Measurements from ENCODE around the gene TRMT44. TPM values are rescaled to one million over a fixed set of nuclear protein-coding genes. Genes with fewer than 3 reads are reported as not detected.

TRMT44 gene
- total RNA-seq, 1 donor from 2014 or later, result 24.2 TPM

- peaks cover 22% of the 10 kb centered on the region for H3K36me3 ChIP-seq
- intact Hi-C loops (cut with DNase I), result no loop called here
- H3K4me3 ChIP-seq, result no peak overlapping the region
- H3K4me1 ChIP-seq, result peaks cover 8% of the 10 kb centered on the region
- ATAC-seq, result no peak
- TF ChIP-seq, protein P1, sequence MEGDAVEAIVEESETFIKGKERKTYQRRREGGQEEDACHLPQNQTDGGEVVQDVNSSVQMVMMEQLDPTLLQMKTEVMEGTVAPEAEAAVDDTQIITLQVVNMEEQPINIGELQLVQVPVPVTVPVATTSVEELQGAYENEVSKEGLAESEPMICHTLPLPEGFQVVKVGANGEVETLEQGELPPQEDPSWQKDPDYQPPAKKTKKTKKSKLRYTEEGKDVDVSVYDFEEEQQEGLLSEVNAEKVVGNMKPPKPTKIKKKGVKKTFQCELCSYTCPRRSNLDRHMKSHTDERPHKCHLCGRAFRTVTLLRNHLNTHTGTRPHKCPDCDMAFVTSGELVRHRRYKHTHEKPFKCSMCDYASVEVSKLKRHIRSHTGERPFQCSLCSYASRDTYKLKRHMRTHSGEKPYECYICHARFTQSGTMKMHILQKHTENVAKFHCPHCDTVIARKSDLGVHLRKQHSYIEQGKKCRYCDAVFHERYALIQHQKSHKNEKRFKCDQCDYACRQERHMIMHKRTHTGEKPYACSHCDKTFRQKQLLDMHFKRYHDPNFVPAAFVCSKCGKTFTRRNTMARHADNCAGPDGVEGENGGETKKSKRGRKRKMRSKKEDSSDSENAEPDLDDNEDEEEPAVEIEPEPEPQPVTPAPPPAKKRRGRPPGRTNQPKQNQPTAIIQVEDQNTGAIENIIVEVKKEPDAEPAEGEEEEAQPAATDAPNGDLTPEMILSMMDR (IDR thresholded peaks at IDR 0.05), result no peak
- no peak overlapping the region for H3K27ac ChIP-seq
- DNase-seq, result no peak
- no peaks in the 10 kb centered on the region for H3K27me3 ChIP-seq
- H3K9me3 ChIP-seq, result no peaks in the 10 kb centered on the region
These were observed 33.3 kb upstream of the TRMT44 start for GRCh38 chr4:8407316-8407715.

DNA sequence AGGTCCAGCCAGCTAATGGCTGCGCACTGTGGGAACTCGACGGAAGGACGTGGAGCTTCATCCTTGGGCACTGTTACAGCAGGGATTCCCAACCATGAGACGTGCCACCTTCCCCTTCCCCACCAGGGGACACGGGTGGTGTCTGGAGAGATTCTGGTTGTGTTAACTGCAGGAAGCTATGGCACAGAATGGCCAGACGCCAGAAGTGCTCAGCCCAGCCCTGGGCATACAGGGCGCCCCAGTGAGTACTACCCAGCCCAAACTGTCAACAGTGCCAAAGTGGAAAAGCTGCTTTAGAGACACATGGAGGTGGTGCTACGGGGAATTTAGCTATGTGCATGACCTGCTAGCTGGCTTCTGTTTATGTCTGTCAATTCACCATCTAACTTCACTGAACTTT lies 32.8 kb upstream of the TRMT44 start:
- intact Hi-C loops (cut with DNase I), result no loop called here
- peaks cover 22% of the 10 kb centered on the region for H3K36me3 ChIP-seq
- ATAC-seq (peak; percentile 59), DNase-seq (no peak)
- peaks cover 4% of the 10 kb centered on the region for H3K4me1 ChIP-seq
- H3K4me3 ChIP-seq, result no peak overlapping the region
- no peaks in the 10 kb centered on the region for H3K27me3 ChIP-seq
- no peak overlapping the region for H3K27ac ChIP-seq
- TF ChIP-seq, protein P1 (IDR thresholded peaks at IDR 0.05), result no peak
- H3K9me3 ChIP-seq, result no peaks in the 10 kb centered on the region

GRCh38 chr4:8409264-8410065 lies 31.1 kb upstream of the TRMT44 start:
- no peak for DNase-seq
- Histone ChIP-seq H3K9me3 (no peaks in the 10 kb centered on the region), H3K4me1 (no peaks in the 10 kb centered on the region), H3K36me3 (peaks cover 27% of the 10 kb centered on the region), H3K4me3 (no peak overlapping the region), H3K27me3 (no peaks in the 10 kb centered on the region), H3K27ac (no peak overlapping the region)
- TF ChIP-seq, protein P1 (IDR thresholded peaks at IDR 0.05), result no peak
- peak; percentile 74 for ATAC-seq
- intact Hi-C loops (cut with DNase I), result loop anchor here (5.0 kb wide), 1 partner anchor 167 kb away; no protein-coding TSS in a partner anchor

GRCh38 chr4:8410066-8410625 lies 30.4 kb upstream of the TRMT44 start:
- Histone ChIP-seq H3K36me3 (peaks cover 27% of the 10 kb centered on the region), H3K4me1 (no peaks in the 10 kb centered on the region), H3K4me3 (no peak overlapping the region), H3K27ac (no peak overlapping the region), H3K9me3 (no peaks in the 10 kb centered on the region), H3K27me3 (no peaks in the 10 kb centered on the region)
- ATAC-seq, result no peak
- no peak for DNase-seq
- TF ChIP-seq, protein P1 (IDR thresholded peaks at IDR 0.05), result no peak
- intact Hi-C loops (cut with DNase I), result loop anchor here (5.0 kb wide), 1 partner anchor 168 kb away; no protein-coding TSS in a partner anchor

DNA sequence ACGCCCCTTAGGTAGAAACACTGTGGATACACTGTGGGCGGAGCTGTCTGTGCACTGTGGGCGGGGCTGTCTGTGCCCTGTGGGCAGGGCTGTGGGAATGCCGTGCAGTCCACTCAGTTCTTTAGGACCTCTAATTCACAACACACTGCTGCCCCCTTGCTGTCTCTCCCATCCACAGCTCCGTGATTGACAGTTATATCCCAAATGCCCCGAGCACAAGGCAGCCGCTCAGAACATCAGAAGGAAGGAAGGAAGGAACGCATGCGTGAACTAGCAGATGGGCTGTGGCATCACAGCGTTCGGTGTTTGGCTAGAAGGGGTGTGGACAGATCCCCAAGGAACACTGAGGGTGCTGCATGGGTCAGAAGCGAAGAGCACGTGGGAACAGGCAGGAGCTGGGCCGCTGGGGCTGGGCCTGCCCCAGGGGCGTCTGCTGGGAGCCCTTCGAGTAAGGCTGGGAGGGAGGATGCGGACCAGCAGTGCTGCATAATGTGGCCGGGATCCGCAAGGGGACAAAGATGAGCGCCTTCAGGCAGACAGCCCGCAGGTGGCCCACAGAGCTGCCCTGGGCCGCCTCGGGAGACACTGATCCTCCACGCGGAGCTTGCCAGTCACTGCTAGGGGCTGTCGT lies 29.8 kb upstream of the TRMT44 start:
- H3K27ac ChIP-seq, result no peak overlapping the region
- intact Hi-C loops (cut with DNase I), result loop anchor here (5.0 kb wide), 1 partner anchor 168 kb away; no protein-coding TSS in a partner anchor

More for the DNA sequence above, 29.8 kb upstream of the TRMT44 start:
- Histone ChIP-seq H3K4me3 (no peak overlapping the region), H3K36me3 (peaks cover 27% of the 10 kb centered on the region), H3K27me3 (no peaks in the 10 kb centered on the region), H3K9me3 (no peaks in the 10 kb centered on the region), H3K4me1 (no peaks in the 10 kb centered on the region)
- TF ChIP-seq, protein P1 (IDR thresholded peaks at IDR 0.05), result peak; percentile 16
- DNase-seq (no peak), ATAC-seq (peak; percentile 72)

Data from upper lobe of right lung (tissue), 1 donor.